ENCODE data around the gene ATP6V0A1.
"Not testable (repeated sequence)": the region's sequence is repeated elsewhere in the genome, so short reads cannot be mapped to it uniquely, and the experiment has no call there.

Gene ATP6V0A1

GRCh38 chr17:42431758-42432161, 26.9 kb upstream of the ATP6V0A1 start:
- in situ Hi-C loops (cut with MboI; ENCODE audit: low sequenced_read_pairs): no loop called here

GRCh38 chr17:42436391-42436790, 22.3 kb upstream of the ATP6V0A1 start:
- in situ Hi-C loops (cut with MboI; ENCODE audit: low sequenced_read_pairs): no loop called here

GRCh38 chr17:42438600-42439567, 19.8 kb upstream of the ATP6V0A1 start:
- in situ Hi-C loops (cut with MboI; ENCODE audit: low sequenced_read_pairs): no loop called here

GRCh38 chr17:42441371-42442195, 17.1 kb upstream of the ATP6V0A1 start:
- in situ Hi-C loops (cut with MboI; ENCODE audit: low sequenced_read_pairs): no loop called here

GRCh38 chr17:42442196-42442565, 16.5 kb upstream of the ATP6V0A1 start:
- in situ Hi-C loops (cut with MboI; ENCODE audit: low sequenced_read_pairs): no loop called here

- in situ Hi-C loops (cut with MboI; ENCODE audit: low sequenced_read_pairs): not testable (repeated sequence)
Observed at GRCh38 chr17:42449176-42449575, 9.5 kb upstream of the ATP6V0A1 start.

- in situ Hi-C loops (cut with MboI; ENCODE audit: low sequenced_read_pairs): not testable (repeated sequence)
Observed at GRCh38 chr17:42449838-42450237, 8.8 kb upstream of the ATP6V0A1 start.

GRCh38 chr17:42451270-42451669, 7.4 kb upstream of the ATP6V0A1 start:
- in situ Hi-C loops (cut with MboI; ENCODE audit: low sequenced_read_pairs): not testable (repeated sequence)

- in situ Hi-C loops (cut with MboI; ENCODE audit: low sequenced_read_pairs): no loop called here
Observed at GRCh38 chr17:42453439-42453838, 5.2 kb upstream of the ATP6V0A1 start.

- in situ Hi-C loops (cut with MboI; ENCODE audit: low sequenced_read_pairs): not testable (repeated sequence)
Observed at GRCh38 chr17:42454987-42455386, 3.7 kb upstream of the ATP6V0A1 start.

GRCh38 chr17:42456223-42457106, 2.2 kb upstream of the ATP6V0A1 start:
- in situ Hi-C loops (cut with MboI; ENCODE audit: low sequenced_read_pairs): no loop called here

GRCh38 chr17:42457107-42457792, 1.4 kb upstream of the ATP6V0A1 start:
- in situ Hi-C loops (cut with MboI; ENCODE audit: low sequenced_read_pairs): no loop called here

- in situ Hi-C loops (cut with MboI; ENCODE audit: low sequenced_read_pairs): no loop called here
Observed at GRCh38 chr17:42459256-42459800, 650 bp downstream of the ATP6V0A1 start.

- in situ Hi-C loops (cut with MboI; ENCODE audit: low sequenced_read_pairs): no loop called here
Observed at GRCh38 chr17:42459801-42460281, 1.2 kb downstream of the ATP6V0A1 start.

- in situ Hi-C loops (cut with MboI; ENCODE audit: low sequenced_read_pairs): no loop called here
Observed at GRCh38 chr17:42460371-42460770, 1.7 kb downstream of the ATP6V0A1 start.

- in situ Hi-C loops (cut with MboI; ENCODE audit: low sequenced_read_pairs): no loop called here
Observed at GRCh38 chr17:42463976-42464400, 5.3 kb downstream of the ATP6V0A1 start.

GRCh38 chr17:42467889-42468288, 9.2 kb downstream of the ATP6V0A1 start:
- in situ Hi-C loops (cut with MboI; ENCODE audit: low sequenced_read_pairs): no loop called here

GRCh38 chr17:42472709-42473521, 14.2 kb downstream of the ATP6V0A1 start:
- in situ Hi-C loops (cut with MboI; ENCODE audit: low sequenced_read_pairs): no loop called here

- in situ Hi-C loops (cut with MboI; ENCODE audit: low sequenced_read_pairs): no loop called here
Observed at GRCh38 chr17:42474276-42474675, 15.6 kb downstream of the ATP6V0A1 start.
